Calu3 (cell line): Measurements from ENCODE around the gene SUV39H1. TPM values are rescaled to one million over a fixed set of nuclear protein-coding genes. Genes with fewer than 3 reads are reported as not detected.

Experiments used
- BruUV-seq: library from RNA; stranded (reverse); fragments of 400-500 nt; replicated peaks from 2 replicates; lab custom pipeline; 2021; lab: Mats Ljungman, UMichigan
- CTCF ChIA-PET: fragments of 300-600 bp; sonication (Branson Sonifier 250); formaldehyde crosslinking; loops from one replicate; lab custom pipeline; 2022; ENCODE audit warnings: antibody characterized with exemption; lab: Charles Lee
- DNase-seq: peaks from one replicate; pipeline ENCODE4 v3.0.0; 2022
- H3K27ac Mint-ChIP-seq: one replicate; pipeline ENCODE4 v1.8.0; 2022; ENCODE audit warnings: mixed read lengths; ENCODE audit not compliant: unreplicated experiment
- H3K27me3 Mint-ChIP-seq: one replicate; pipeline ENCODE4 v1.8.0; 2022; ENCODE audit warnings: mixed read lengths; ENCODE audit not compliant: unreplicated experiment
- H3K36me3 Mint-ChIP-seq: one replicate; pipeline ENCODE4 v1.8.0; 2022; ENCODE audit warnings: mild to moderate bottlenecking, moderate library complexity, mixed read lengths; ENCODE audit not compliant: insufficient read depth, unreplicated experiment
- H3K4me1 Mint-ChIP-seq: one replicate; pipeline ENCODE4 v1.8.0; 2022; ENCODE audit warnings: mild to moderate bottlenecking, low read depth, mixed read lengths; ENCODE audit not compliant: unreplicated experiment
- H3K4me3 Mint-ChIP-seq: one replicate; pipeline ENCODE4 v1.8.0; 2022; ENCODE audit warnings: mild to moderate bottlenecking, low read depth, moderate library complexity, mixed read lengths; ENCODE audit not compliant: unreplicated experiment
- H3K9me3 Mint-ChIP-seq: one replicate; pipeline ENCODE4 v1.8.0; 2022; ENCODE audit warnings: low read depth, mixed read lengths; ENCODE audit not compliant: unreplicated experiment
- intact Hi-C: fragments of 100-400 bp; cut with micrococcal nuclease; formaldehyde crosslinking; loops from one replicate; pipeline ENCODE4 v1.10.0; 2022; ENCODE audit not compliant: unreplicated experiment
- total RNA-seq: library from RNA; stranded (reverse); gene quantifications from 2 replicates; pipeline ENCODE4 v1.2.3, GENCODE V29; 2022
- TF ChIP-seq, protein P1 (sequence below): fragments of 200-600 bp; IDR thresholded peaks from one replicate; pipeline ENCODE4 v1.8.0; 2022; ENCODE audit warnings: antibody characterized with exemption; ENCODE audit not compliant: unreplicated experiment

SUV39H1 gene
- total RNA-seq, 1 experiment from 2014 or later = 20.8 TPM

DNA sequence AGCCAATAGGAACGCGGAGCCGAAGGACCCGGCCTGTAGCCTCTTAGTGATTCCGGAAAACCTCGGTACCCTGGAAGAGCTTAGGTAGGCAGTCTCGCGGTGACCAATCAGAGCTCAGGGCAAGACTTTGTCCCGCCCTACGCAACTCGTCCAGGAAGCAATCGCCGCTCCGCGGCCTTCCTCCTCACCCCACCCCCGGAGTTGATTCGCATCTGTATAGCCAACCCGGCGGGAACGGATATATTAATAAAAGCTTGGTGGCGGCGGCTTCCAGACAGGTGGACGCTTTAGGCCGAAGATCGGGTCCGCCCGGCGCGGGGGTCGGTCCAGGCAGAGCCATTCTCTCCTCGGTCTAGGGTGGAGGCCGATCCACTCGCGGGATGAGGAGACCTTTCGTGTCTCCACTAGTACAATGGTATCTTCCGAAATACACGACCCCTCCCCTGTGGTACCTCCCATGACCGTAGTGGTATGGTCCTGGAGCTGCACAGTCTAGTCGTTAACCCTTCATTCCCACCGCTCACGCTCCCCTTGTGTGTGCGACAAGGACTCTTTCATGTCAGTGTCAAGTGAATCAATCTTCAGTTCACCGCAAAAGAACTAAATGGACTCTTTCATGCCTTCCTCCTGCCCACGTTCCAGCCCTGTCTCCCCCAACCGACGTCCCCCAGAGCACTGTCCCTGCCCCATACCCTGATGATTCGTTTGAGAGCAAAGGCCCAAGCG, 40.8 kb downstream of the SUV39H1 start:
- H3K4me3 Mint-ChIP-seq = peak overlapping the region; percentile 80
- intact Hi-C loops = no loop called here
- H3K36me3 Mint-ChIP-seq = peaks cover 19% of the 10 kb centered on the region
- H3K27ac Mint-ChIP-seq = peak overlapping the region; percentile 66
- CTCF ChIA-PET = interaction anchor here (0.9 kb wide), 1 partner anchor 106 kb away, joined by 3 read pairs; no protein-coding TSS in a partner anchor
- H3K4me1 Mint-ChIP-seq = peaks cover 7% of the 10 kb centered on the region
- no peaks in the 10 kb centered on the region for H3K27me3 Mint-ChIP-seq
- TF ChIP-seq, protein P1, sequence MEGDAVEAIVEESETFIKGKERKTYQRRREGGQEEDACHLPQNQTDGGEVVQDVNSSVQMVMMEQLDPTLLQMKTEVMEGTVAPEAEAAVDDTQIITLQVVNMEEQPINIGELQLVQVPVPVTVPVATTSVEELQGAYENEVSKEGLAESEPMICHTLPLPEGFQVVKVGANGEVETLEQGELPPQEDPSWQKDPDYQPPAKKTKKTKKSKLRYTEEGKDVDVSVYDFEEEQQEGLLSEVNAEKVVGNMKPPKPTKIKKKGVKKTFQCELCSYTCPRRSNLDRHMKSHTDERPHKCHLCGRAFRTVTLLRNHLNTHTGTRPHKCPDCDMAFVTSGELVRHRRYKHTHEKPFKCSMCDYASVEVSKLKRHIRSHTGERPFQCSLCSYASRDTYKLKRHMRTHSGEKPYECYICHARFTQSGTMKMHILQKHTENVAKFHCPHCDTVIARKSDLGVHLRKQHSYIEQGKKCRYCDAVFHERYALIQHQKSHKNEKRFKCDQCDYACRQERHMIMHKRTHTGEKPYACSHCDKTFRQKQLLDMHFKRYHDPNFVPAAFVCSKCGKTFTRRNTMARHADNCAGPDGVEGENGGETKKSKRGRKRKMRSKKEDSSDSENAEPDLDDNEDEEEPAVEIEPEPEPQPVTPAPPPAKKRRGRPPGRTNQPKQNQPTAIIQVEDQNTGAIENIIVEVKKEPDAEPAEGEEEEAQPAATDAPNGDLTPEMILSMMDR = no peak
- no peaks in the 10 kb centered on the region for H3K9me3 Mint-ChIP-seq
- TSS peak; percentile 95 for BruUV-seq
- DNase-seq = peak; percentile 90

DNA sequence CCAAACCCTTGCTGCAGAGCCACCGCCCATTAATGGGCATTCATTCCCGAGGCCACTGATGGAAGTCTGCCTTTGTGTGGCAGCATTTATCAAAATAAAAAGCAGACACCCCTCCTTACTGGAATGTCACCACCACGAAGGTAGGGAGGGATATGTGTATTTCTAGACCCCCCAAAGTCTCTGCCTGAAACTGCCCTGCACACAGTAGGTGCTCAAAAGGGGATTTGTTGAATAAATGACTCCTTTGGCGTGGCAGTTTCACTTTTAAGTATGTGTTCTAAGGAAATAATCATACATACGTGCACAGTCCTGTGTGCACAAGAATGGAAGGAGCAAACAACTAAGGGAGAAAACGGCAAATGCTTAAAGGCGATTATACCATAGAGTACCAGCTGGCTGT, 41.4 kb downstream of the SUV39H1 start:
- peaks cover 7% of the 10 kb centered on the region for H3K4me1 Mint-ChIP-seq
- intact Hi-C loops = no loop called here
- no peaks in the 10 kb centered on the region for H3K27me3 Mint-ChIP-seq
- no TSS peak for BruUV-seq
- H3K9me3 Mint-ChIP-seq = no peaks in the 10 kb centered on the region
- peak overlapping the region; percentile 66 for H3K27ac Mint-ChIP-seq
- TF ChIP-seq, protein P1 = no peak
- no peak for DNase-seq
- CTCF ChIA-PET = no interaction called here
- H3K4me3 Mint-ChIP-seq = peak overlapping the region; percentile 80
- H3K36me3 Mint-ChIP-seq = peaks cover 19% of the 10 kb centered on the region

DNA sequence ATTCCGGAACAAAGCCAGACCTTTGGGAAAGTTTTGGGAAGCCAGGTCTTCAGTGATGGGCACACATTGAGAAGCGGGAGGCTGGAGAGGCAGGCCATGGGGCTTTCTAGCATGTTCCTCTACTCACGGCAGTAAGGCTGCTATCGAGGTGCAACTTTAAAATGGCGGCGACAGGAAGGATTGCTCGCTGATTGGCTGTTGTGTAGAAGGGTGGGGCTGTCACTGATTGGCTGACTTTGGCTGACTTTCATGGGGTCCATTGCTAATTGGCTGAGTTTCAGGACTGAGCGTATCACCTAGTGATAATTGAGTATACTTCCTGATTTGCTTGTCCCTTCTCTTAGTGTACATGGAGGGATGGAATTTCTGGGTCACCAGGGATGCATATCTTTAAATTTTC, 45.3 kb downstream of the SUV39H1 start:
- Mint-ChIP-seq H3K27ac (no peak overlapping the region), H3K4me1 (peaks cover 7% of the 10 kb centered on the region), H3K27me3 (no peaks in the 10 kb centered on the region), H3K36me3 (peaks cover 11% of the 10 kb centered on the region), H3K4me3 (no peak overlapping the region), H3K9me3 (no peaks in the 10 kb centered on the region)
- intact Hi-C loops = no loop called here
- CTCF ChIA-PET = no interaction called here
- TF ChIP-seq, protein P1 = no peak
- BruUV-seq = no TSS peak
- DNase-seq = no peak

DNA sequence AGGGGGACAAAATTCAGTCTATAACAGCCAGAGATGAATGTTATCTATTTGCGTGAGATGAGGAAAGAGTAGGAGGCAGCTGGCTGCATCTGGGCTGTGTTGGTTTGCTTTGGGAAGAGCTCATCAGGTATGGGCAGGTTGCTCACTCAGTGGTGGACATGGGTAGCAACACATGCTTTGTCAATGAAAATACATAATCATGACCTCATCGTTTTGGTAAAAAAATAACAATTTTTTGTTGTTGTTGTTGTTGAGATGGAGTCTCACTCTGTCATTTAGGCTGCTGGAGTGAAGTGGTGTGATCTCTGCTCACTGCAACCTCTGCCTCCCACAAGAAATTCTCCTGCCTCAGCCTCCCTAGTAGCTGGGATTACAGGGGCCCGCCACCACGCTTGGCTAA, 48.7 kb downstream of the SUV39H1 start:
- Mint-ChIP-seq H3K4me3 (no peak overlapping the region), H3K27me3 (no peaks in the 10 kb centered on the region), H3K4me1 (no peaks in the 10 kb centered on the region), H3K36me3 (no peaks in the 10 kb centered on the region), H3K9me3 (no peaks in the 10 kb centered on the region), H3K27ac (no peak overlapping the region)
- CTCF ChIA-PET = no interaction called here
- TF ChIP-seq, protein P1 = no peak
- DNase-seq = no peak
- intact Hi-C loops = no loop called here
- BruUV-seq = no TSS peak
